ENCODE results near the gene PROC. TPM values are rescaled to one million over a fixed set of nuclear protein-coding genes. Genes with fewer than 3 reads are reported as not detected.

The PROC gene
- total RNA-seq, 2 experiments from 2014 or later: not detected

- no peak for TF ChIP-seq CTCF (IDR thresholded peaks at IDR 0.05)
- Mint-ChIP-seq H3K36me3 (ENCODE audit: low read depth) (no peaks in the 10 kb centered on the region), H3K9me3 (no peaks in the 10 kb centered on the region), H3K27ac (no peak overlapping the region), H3K4me1 (ENCODE audit: low read depth) (peaks cover 15% of the 10 kb centered on the region), H3K27me3 (peaks cover 2% of the 10 kb centered on the region), H3K4me3 (no peak overlapping the region)
- intact Hi-C loops (cut with micrococcal nuclease): no loop called here
- DNase-seq (no peak), ATAC-seq (no peak)
- CTCF ChIA-PET: no interaction called here
- POLR2A ChIA-PET: interaction anchor here (1.3 kb wide), 1 partner anchor 17 kb away, joined by 5 read pairs; the partner anchor contains the start of gene MAP3K2
Observed at GRCh38 chr2:127405255-127405610, 13.0 kb upstream of the PROC start.

GRCh38 chr2:127406454-127406853, 11.8 kb upstream of the PROC start:
- no peak for TF ChIP-seq CTCF (IDR thresholded peaks at IDR 0.05)

DNA sequence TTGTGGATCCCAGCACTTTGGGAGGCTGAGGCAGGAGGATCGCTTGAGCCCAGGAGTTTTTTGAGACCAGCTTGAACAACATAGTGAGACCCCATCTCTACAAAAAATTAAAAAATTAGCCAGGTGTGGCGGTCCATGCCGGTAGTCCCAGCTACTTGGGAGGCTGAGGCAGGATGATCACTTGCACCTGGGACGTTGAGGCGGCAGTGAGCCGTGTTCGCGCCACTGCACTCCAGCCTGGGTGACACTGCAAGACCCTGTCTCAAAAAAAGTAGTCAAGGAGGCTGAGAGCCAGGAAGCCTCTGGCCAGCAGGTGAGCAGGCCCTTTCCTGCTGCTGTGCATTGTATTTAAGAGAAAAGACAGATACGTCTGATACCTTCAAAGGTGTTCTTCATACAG, 11.1 kb upstream of the PROC start:
- Mint-ChIP-seq H3K4me3 (peak overlapping the region; percentile 26), H3K27me3 (peaks cover 2% of the 10 kb centered on the region), H3K4me1 (ENCODE audit: low read depth) (peaks cover 23% of the 10 kb centered on the region), H3K9me3 (no peaks in the 10 kb centered on the region), H3K36me3 (ENCODE audit: low read depth) (no peaks in the 10 kb centered on the region), H3K27ac (no peak overlapping the region)
- CTCF ChIA-PET: no interaction called here
- POLR2A ChIA-PET: interaction anchor here (1.5 to 1.6 kb wide), 2 partner anchors 12 to 19 kb away, joined by 3 to 6 read pairs; partner anchors contain the start of gene MAP3K2
- no peak for DNase-seq
- no peak for TF ChIP-seq CTCF (IDR thresholded peaks at IDR 0.05)
- no peak for ATAC-seq
- intact Hi-C loops (cut with micrococcal nuclease): no loop called here

More at GRCh38 chr2:127406454-127406853, 11.8 kb upstream of the PROC start:
- ATAC-seq (no peak), DNase-seq (no peak)
- Mint-ChIP-seq H3K4me3 (no peak overlapping the region), H3K27ac (no peak overlapping the region), H3K27me3 (peaks cover 2% of the 10 kb centered on the region), H3K4me1 (ENCODE audit: low read depth) (peaks cover 22% of the 10 kb centered on the region), H3K36me3 (ENCODE audit: low read depth) (no peaks in the 10 kb centered on the region), H3K9me3 (no peaks in the 10 kb centered on the region)
- POLR2A ChIA-PET: interaction anchor here (1.3 to 1.5 kb wide), 2 partner anchors 12 to 18 kb away, joined by 3 to 5 read pairs; partner anchors contain the start of gene MAP3K2
- CTCF ChIA-PET: no interaction called here
- intact Hi-C loops (cut with micrococcal nuclease): no loop called here

DNA sequence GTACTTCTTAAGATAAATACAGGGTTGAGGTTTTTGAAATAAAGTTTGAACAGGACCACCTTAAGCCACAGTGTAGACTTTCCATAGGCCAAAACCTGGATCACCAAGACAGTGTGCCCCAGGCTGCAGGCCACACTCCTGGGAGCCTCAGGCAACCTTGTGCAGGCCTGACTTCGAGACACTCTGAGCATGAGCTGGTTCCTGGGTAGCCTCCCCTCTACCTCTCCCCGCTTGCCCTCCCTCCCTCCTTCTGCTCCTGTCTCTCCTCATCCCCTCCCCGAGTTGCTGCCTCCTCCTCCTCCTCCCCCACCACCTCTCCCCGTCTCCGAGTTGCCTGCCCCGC, 10.6 kb upstream of the PROC start:
- POLR2A ChIA-PET: interaction anchor here (1.5 to 1.6 kb wide), 2 partner anchors 13 to 19 kb away, joined by 3 to 6 read pairs; partner anchors contain the start of gene MAP3K2
- Mint-ChIP-seq H3K27ac (no peak overlapping the region), H3K9me3 (no peaks in the 10 kb centered on the region), H3K4me3 (peak overlapping the region; percentile 26), H3K27me3 (peaks cover 3% of the 10 kb centered on the region), H3K4me1 (ENCODE audit: low read depth) (peaks cover 23% of the 10 kb centered on the region), H3K36me3 (ENCODE audit: low read depth) (no peaks in the 10 kb centered on the region)
- CTCF ChIA-PET: interaction anchor here (1.0 kb wide), 1 partner anchor 68 kb away, joined by 3 read pairs; no protein-coding TSS in a partner anchor
- no peak for DNase-seq
- ATAC-seq: peak; percentile 53
- intact Hi-C loops (cut with micrococcal nuclease): no loop called here
- no peak for TF ChIP-seq CTCF (IDR thresholded peaks at IDR 0.05)

DNA sequence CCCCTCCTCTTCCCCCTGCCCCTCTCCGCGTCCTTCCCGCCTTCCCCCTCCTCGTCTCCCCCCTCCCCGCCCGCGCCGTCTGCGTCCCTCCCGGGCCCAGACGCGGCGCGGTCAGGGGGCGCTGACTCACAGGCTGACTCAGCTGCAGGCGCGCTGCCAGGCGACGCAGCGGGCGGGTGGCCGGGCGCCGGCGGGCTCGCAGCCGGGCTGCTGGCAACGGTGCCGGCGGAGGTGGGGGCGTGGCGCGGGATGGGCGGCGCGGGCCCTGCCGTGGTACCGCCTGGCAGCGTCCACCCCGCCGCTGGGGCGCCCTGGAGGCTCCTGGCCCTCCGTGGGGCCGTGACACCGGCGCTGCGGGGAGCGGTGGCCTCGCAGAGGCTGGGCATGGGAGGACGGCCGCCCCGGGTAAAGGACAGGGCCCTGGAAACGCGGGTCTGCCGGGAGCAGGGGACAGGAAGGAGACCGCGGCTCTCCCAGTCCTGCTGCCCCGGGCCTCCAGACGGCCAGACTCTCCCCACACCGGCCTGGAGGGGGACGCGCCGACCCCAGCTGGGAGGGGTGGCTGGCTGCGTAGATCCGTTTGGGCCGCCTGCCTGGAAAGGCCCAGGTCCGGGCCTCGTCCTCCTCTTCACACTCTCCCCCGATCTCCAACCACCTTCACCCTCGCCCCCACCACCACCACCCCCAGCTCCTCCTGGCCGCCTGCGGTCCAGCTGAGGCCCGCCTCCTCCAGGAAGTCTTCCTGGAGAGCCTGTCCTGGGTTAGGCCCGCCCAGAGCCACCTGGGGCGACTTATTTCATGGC, 10.0 kb upstream of the PROC start:
- DNase-seq (peak; percentile 89), ATAC-seq (peak; percentile 89)
- ChIA-PET POLR2A (interaction anchor here (0.8 to 1.6 kb wide), 3 partner anchors 13 to 71 kb away, joined by 3 to 6 read pairs (median 3); partner anchors contain the start of gene MAP3K2), CTCF (interaction anchor here (1.0 kb wide), 1 partner anchor 68 kb away, joined by 3 read pairs; no protein-coding TSS in a partner anchor)
- intact Hi-C loops (cut with micrococcal nuclease): no loop called here
- Mint-ChIP-seq H3K4me1 (ENCODE audit: low read depth) (peaks cover 23% of the 10 kb centered on the region), H3K27ac (peak overlapping the region; percentile 30), H3K9me3 (no peaks in the 10 kb centered on the region), H3K27me3 (peaks cover 4% of the 10 kb centered on the region), H3K36me3 (ENCODE audit: low read depth) (no peaks in the 10 kb centered on the region), H3K4me3 (peak overlapping the region; percentile 49)
- no peak for TF ChIP-seq CTCF (IDR thresholded peaks at IDR 0.05)

All from activated CD8-positive, alpha-beta T cell treated with anti-CD3 and anti-CD28 coated beads for 36 hours (primary cell).